Ovary (tissue), 9 donors: ENCODE measurements around the gene SGCD. TPM values are rescaled to one million over a fixed set of nuclear protein-coding genes. Genes with fewer than 3 reads are reported as not detected.

Experiments
- DNase-seq, 5 donors: peaks; one replicate each; pipeline ENCODE4 v3.0.0-alpha.2; 2019 to 2020
- H3K27ac ChIP-seq, 2 donors: fragments of 200-600 bp; one replicate each; pipeline versions ENCODE4 v1.5.1 to v1.8.0; 2019 to 2022
- H3K27me3 ChIP-seq: fragments of 200-600 bp; one replicate; pipeline ENCODE4 v1.8.0; 2022
- H3K36me3 ChIP-seq: fragments of 200-600 bp; sonication (generic); one replicate; pipeline ENCODE4 v1.5.1; 2019
- H3K4me1 ChIP-seq: one replicate; pipeline ENCODE4 v1.8.1; 2013; ENCODE audit warnings: mild to moderate bottlenecking, moderate library complexity; ENCODE audit not compliant: insufficient read depth
- H3K4me3 ChIP-seq: fragments of 200-600 bp; sonication (generic); one replicate; pipeline ENCODE4 v1.5.1; 2017
- H3K9me3 ChIP-seq, 2 donors: fragments of 200-600 bp in 1 of 2; sonication (generic) in 1 of 2; one replicate each; pipeline versions ENCODE4 v1.5.1 to v1.8.1; 2013 to 2019; ENCODE audit warnings: mild to moderate bottlenecking in 1 of 2, moderate library complexity in 1 of 2
- CTCF ChIP-seq, 3 donors: fragments of 450-650 bp in 2 of 3; fragments of 200-600 bp in 1 of 3; IDR thresholded peaks; one replicate each; pipeline versions ENCODE4 v1.5.1 to v1.8.0; 2016 to 2022; ENCODE audit warnings: antibody characterized with exemption in 3 of 3, mild to moderate bottlenecking in 1 of 3
- EP300 ChIP-seq: sonication (generic); formaldehyde crosslinking; IDR thresholded peaks from one replicate; pipeline ENCODE4 v1.6.1; 2017; ENCODE audit warnings: antibody characterized with exemption
- POLR2A ChIP-seq: fragments of 450-650 bp; IDR thresholded peaks from one replicate; pipeline ENCODE4 v1.6.1; 2017; ENCODE audit warnings: antibody characterized with exemption, mild to moderate bottlenecking, moderate library complexity
- WGBS, 3 donors: extraction: QIAGEN DNeasy Blood & Tissue Kit in 1 of 3; methylation state at CpG; one replicate each; pipeline versions ENCODE4 v1.1.5 to v1.1.7; 2013 to 2017; 5-methylcytosine and 5-hydroxymethylcytosine counted together
- intact Hi-C, 4 donors: fragments of 100-400 bp; cut with DNase I; formaldehyde crosslinking; loops; one replicate each; pipeline versions ENCODE4 v1.11.0 to v1.15.1; 2022 to 2023
- polyA plus RNA-seq, 2 donors: library from polyadenylated mRNA; stranded (reverse); fragments of 200-250 nt in 1 of 2; fragments of 350-450 nt in 1 of 2; fragmentation: Illumina TruSeq in 1 of 2; extraction: RNeasy Lipid Tissue Mini Kit (QIAGEN cat#74804) in 1 of 2; gene quantifications; one replicate each; pipeline ENCODE4 v1.2.3, GENCODE V29; 2013 to 2014
- total RNA-seq, 7 donors: library from RNA; depleted of rRNA in 2 of 7; stranded (reverse); fragments of >200 nt in 2 of 7; fragmentation: NEBNext Ultra II Directional in 3 of 7; extraction: Animal tissue kit (Norgen Biotek cat#: 25700) in 3 of 7; gene quantifications; one replicate each; pipeline versions ENCODE4 v1.1.0 to v1.2.4, GENCODE V29; 2016 to 2023
- donor health status: DM: no; HTN: no; CAD: no; lungs with moderate emphysema.
- donor health status: DM: no; HTN: no; CAD: no.
- donor health status: Bipolar disorder and iron deficiency.
- donor health status: DM: yes; HTN: yes; CAD: no.
- donor health status: DM: no; HTN: no; CAD: no.
- donor health status: DM: yes; HTN: yes; CAD: no.

Gene SGCD
- total and polyA plus RNA-seq, 9 donors = 3.7 to 24.0 (median 12.9) TPM

GRCh38 chr5:156617426-156617825 is 290.5 kb downstream of the SGCD start:
- 77 to 88% (median 83%) methylated on average over 2 of the region's 2 CpGs for WGBS, 3 donors
- no peak for DNase-seq
- Histone ChIP-seq H3K4me3 (no peak overlapping the region), H3K9me3 (no peaks in the 10 kb centered on the region), H3K4me1 (no peaks in the 10 kb centered on the region), H3K36me3 (no peaks in the 10 kb centered on the region), H3K27me3 (no peaks in the 10 kb centered on the region), H3K27ac (no peak overlapping the region)
- intact Hi-C loops = no loop called here
- TF ChIP-seq EP300 = no peak
- TF ChIP-seq CTCF (IDR thresholded peaks at IDR 0.05) = no peak
- no peak for TF ChIP-seq POLR2A

- 95% methylated on average over 8 of the region's 8 CpGs for WGBS, 3 donors
- Histone ChIP-seq H3K27me3 (no peaks in the 10 kb centered on the region), H3K9me3 (no peaks in the 10 kb centered on the region), H3K4me1 (no peaks in the 10 kb centered on the region), H3K27ac (no peak overlapping the region), H3K4me3 (no peak overlapping the region), H3K36me3 (no peaks in the 10 kb centered on the region)
- intact Hi-C loops = no loop called here
- DNase-seq = no peak
- TF ChIP-seq CTCF (IDR thresholded peaks at IDR 0.05) (no peak), EP300 (no peak), POLR2A (no peak)
Observed at GRCh38 chr5:156618601-156619000, 291.6 kb downstream of the SGCD start.

GRCh38 chr5:156621719-156622118 is 294.8 kb downstream of the SGCD start:
- Histone ChIP-seq H3K27me3 (no peaks in the 10 kb centered on the region), H3K4me1 (no peaks in the 10 kb centered on the region), H3K36me3 (no peaks in the 10 kb centered on the region), H3K27ac (no peak overlapping the region), H3K4me3 (no peak overlapping the region), H3K9me3 (no peaks in the 10 kb centered on the region)
- 92 to 98% (median 96%) methylated on average over 1 of the region's 1 CpG for WGBS, 3 donors
- intact Hi-C loops = no loop called here
- no peak for TF ChIP-seq POLR2A
- no peak for DNase-seq

- no peaks in the 10 kb centered on the region for H3K4me1 ChIP-seq
- no peak for DNase-seq
- no peak for TF ChIP-seq POLR2A
- TF ChIP-seq CTCF (IDR thresholded peaks at IDR 0.05) = no peak
- TF ChIP-seq EP300 = no peak
- WGBS, 3 donors = 79 to 92% (median 91%) methylated on average over 5 of the region's 5 CpGs
- intact Hi-C loops = no loop called here
- H3K36me3 ChIP-seq = no peaks in the 10 kb centered on the region
- H3K27me3 ChIP-seq = no peaks in the 10 kb centered on the region
- H3K9me3 ChIP-seq = no peaks in the 10 kb centered on the region
- no peak overlapping the region for H3K27ac ChIP-seq
- H3K4me3 ChIP-seq = no peak overlapping the region
Observed at GRCh38 chr5:156623381-156624040, 296.5 kb downstream of the SGCD start.

- no peak for DNase-seq
- Histone ChIP-seq H3K9me3 (no peaks in the 10 kb centered on the region), H3K27ac (no peak overlapping the region), H3K4me1 (no peaks in the 10 kb centered on the region), H3K4me3 (no peak overlapping the region), H3K27me3 (no peaks in the 10 kb centered on the region), H3K36me3 (no peaks in the 10 kb centered on the region)
- WGBS, 3 donors = 88 to 92% (median 91%) methylated on average over 4 of the region's 4 CpGs
- TF ChIP-seq POLR2A = no peak
- intact Hi-C loops = no loop called here
Observed at GRCh38 chr5:156624686-156625085, 297.7 kb downstream of the SGCD start.
